Stimulated activated CD8-positive, alpha-beta memory T cell treated with anti-CD3 and anti-CD28 coated beads, Interleukin-4, amount 100 ng/mL, for 4 hours (primary cell): ENCODE results near the gene MAP9.
"Not testable (repeated sequence)": the region's sequence is repeated elsewhere in the genome, so short reads cannot be mapped to it uniquely, and the experiment has no call there.

ENCODE experiments used
- DNase-seq, 2 donors: peaks; one replicate each; pipeline ENCODE4 v3.0.0-alpha.2; 2020; ENCODE audit warnings: low read depth in 2 of 2, low spot score in 1 of 2

The MAP9 gene

GRCh38 chr4:155353923-155354540, 22.7 kb downstream of the MAP9 start:
- DNase-seq = no peak

GRCh38 chr4:155342142-155342541, 34.6 kb downstream of the MAP9 start:
- DNase-seq = no peak

- no peak for DNase-seq
Measured at GRCh38 chr4:155339999-155340398, 36.8 kb downstream of the MAP9 start.

GRCh38 chr4:155339588-155339987, 37.2 kb downstream of the MAP9 start:
- DNase-seq = no peak

DNA sequence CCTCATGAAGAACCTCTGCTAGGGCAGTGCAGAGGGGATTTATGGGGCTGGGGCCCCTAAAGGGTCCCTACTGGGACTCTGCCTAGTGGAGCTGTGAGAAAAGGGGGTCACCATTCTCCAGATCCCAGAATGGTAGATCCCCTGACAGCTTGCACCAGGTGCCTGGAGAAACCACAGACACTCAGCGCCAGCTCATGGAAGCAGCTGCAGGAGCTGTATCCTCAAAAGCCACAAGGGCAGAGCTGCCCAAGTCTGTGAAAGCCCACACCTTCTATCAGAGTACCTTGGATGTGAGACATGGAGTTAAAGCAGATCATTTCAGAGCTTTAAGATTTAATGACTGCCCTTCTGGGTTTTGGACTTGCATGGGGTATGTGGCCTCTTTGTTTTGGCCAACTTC, 38.6 kb downstream of the MAP9 start:
- no peak for DNase-seq

DNA sequence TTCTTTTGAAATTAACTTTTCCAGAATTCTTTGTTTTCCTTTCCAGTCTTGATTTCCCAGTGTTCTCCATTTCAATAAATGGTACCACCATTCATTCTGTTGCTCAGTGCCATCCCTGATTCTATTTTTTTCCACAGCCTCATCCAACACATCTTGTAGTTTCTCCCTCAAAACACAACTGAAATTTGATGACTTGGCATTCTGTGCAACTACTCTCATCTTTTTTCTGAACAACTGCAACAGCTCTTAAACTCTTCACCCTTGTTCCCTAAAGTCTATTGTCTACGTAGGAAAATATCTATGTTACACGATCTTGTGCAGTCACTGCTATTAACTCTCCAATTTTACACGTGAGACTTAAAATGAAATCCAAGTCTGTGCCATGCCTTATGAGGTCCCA, 40.5 kb downstream of the MAP9 start:
- DNase-seq = no peak

DNA sequence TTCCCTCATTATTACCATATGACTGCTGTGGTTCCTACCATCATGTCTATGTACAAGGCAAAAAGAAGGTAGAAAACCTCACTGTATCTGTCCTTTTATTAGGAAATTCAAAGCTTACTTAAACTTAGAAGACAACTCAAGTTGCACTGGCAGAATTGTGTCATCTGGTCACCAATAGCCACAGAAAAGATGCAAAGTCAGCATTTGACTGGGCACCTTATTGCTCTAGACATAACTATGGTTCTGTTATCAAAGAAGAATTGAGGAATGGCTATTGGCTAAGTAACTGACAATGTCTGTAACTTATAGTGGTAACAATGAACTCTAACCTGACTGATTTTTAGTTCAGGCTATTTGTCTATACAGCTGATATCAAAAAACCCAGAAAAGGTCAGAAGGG, 45.3 kb downstream of the MAP9 start:
- no peak for DNase-seq

- no peak for DNase-seq
Measured at GRCh38 chr4:155322782-155323181, 54.0 kb downstream of the MAP9 start.

GRCh38 chr4:155321006-155321405, 55.8 kb downstream of the MAP9 start:
- no peak for DNase-seq

- DNase-seq = no peak
Measured at GRCh38 chr4:155319516-155319915, 57.2 kb downstream of the MAP9 start.

- not testable (repeated sequence) for DNase-seq
Measured at GRCh38 chr4:155312027-155312426, 64.7 kb downstream of the MAP9 start.

- no peak for DNase-seq
Measured at GRCh38 chr4:155307731-155308277, 69.0 kb downstream of the MAP9 start.

DNA sequence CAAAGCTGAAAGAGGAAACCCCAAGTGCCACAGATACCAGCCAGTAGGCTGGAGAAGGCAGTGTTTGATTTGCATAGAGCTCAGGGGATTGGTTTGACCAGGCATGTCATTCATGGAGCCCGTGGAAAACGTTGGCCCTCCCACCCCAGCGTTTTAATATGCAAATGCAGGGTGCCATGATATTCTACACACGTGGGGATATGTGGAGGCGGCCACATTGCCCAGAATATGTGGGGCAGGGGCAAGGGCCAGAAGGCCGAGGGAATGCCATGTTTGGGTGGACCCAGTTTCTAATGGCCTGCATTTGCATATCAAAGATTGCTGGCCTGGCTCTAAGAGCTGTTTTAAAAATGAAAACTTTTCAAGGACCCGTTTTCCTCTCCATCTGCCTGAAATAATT, 71.1 kb downstream of the MAP9 start:
- no peak for DNase-seq

- no peak for DNase-seq
Measured at GRCh38 chr4:155304375-155304774, 72.4 kb downstream of the MAP9 start.

GRCh38 chr4:155299103-155299502, 77.7 kb downstream of the MAP9 start:
- DNase-seq = no peak
